C4-2B (cell line): Measurements from ENCODE around the gene PA2G4.

Experiments
- ZFX ChIP-seq: fragments of 450-650 bp; IDR thresholded peaks from 2 replicates; pipeline ENCODE4 v1.6.1; 2017
- TF ChIP-seq, protein P1 (sequence below): fragments of 450-650 bp; conservative IDR thresholded peaks from 2 replicates; pipeline ENCODE4 v1.5.1; 2017; ENCODE audit warnings: mild to moderate bottlenecking

DNA sequence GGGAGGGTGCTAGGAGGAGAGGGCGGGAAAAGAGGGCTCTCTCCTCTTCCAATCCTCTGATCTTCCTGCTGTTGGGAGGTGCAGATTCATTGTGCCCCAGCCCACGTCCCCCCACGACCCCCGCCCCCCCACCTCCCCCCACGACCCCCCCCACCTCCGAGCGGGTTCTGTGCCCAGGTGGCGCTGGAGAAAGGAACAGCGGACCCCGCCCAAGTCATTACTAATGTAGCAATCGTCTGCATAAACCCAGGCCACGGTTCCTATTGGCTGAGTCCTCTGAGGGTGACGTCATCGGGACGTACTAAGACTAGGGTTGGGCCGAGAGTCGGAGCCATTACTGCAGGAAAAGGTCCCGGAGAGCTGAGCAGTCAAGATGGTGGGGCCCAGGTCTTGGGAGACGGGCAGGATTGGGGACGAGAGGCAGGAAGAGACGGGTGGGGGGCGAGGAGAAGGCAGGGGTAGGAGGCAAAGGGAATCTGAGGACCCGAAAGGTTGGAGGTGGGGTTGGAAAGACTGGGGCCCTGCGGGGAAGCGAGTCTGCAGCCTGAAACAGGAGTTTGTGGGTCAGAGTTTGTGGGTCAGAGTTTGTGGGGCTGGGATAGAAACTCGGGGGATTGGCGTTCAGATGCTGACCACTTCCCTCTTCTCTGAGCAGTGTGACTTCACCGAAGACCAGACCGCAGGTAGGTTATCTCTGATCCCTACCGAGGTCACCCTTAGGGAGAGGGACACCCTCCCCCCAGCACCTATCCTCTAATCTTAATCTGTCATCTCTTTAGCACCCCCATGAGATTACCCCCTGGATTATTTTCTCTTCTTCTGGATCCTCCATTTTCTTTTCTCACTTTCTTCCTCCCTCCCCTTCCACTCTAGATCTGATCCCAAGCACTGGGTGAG lies 53.9 kb downstream of the PA2G4 start, which contains the start of gene MYL6:
- TF ChIP-seq, protein P1, sequence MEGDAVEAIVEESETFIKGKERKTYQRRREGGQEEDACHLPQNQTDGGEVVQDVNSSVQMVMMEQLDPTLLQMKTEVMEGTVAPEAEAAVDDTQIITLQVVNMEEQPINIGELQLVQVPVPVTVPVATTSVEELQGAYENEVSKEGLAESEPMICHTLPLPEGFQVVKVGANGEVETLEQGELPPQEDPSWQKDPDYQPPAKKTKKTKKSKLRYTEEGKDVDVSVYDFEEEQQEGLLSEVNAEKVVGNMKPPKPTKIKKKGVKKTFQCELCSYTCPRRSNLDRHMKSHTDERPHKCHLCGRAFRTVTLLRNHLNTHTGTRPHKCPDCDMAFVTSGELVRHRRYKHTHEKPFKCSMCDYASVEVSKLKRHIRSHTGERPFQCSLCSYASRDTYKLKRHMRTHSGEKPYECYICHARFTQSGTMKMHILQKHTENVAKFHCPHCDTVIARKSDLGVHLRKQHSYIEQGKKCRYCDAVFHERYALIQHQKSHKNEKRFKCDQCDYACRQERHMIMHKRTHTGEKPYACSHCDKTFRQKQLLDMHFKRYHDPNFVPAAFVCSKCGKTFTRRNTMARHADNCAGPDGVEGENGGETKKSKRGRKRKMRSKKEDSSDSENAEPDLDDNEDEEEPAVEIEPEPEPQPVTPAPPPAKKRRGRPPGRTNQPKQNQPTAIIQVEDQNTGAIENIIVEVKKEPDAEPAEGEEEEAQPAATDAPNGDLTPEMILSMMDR: no peak
- no peak for TF ChIP-seq ZFX
